Measurements from ENCODE around the gene CCNE1. TPM values are rescaled to one million over a fixed set of nuclear protein-coding genes. Genes with fewer than 3 reads are reported as not detected.

Gene CCNE1
- total and polyA plus RNA-seq, 10 of the 15 experiments (the other 5 are each of a cell fraction or from before 2014, with no cell fraction given), result 6.3 to 44.2 (median 35.8) TPM

DNA sequence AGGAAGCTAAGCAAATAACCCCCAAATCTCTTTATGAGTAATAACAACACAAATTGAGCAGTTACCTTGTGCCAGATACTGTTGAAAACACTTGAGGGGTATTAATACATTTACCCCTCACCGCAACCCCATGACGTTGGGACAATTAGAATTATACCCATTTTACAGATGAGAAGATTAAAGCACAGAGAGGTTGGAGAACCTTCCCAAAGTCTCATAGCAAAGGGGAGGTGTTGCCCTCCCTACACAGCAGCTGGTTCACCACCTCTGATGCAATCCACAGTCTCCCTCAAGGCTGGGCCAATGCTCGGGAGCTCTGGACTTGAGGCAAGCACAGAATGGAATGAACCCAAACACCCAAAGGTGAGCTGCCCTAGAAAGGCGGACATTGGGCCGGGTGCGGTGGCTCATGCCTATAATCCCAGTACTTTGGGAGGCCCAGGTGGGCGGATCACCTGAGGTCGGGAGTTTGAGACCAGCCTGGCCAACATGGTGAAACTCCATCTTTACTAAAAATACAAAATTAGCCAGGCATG is 3.9 kb upstream of the CCNE1 start:
- POLR2A ChIA-PET, result no interaction called here
- ATAC-seq (no peak), DNase-seq (ENCODE audit: low read depth, low spot score) (no peak), FAIRE-seq (no peak)
- in situ Hi-C loops (cut with MboI) (no loop called here), intact Hi-C loops (cut with micrococcal nuclease; ENCODE audit: unreplicated experiment) (no loop called here)
- H3K4me3 ChIP-seq, result no peak overlapping the region
- peaks cover 6% of the 10 kb centered on the region for H3K79me2 ChIP-seq (ENCODE audit: control insufficient read depth, insufficient read depth, low read length)
- H3K4me1 ChIP-seq (ENCODE audit: control insufficient read depth, insufficient read depth, low read length), result peaks cover 21% of the 10 kb centered on the region
- no peaks in the 10 kb centered on the region for H3K27me3 ChIP-seq (replicated peaks in 1 of 2; ENCODE audit: control insufficient read depth in 2 of 2, insufficient read depth in 2 of 2, low read length in 1 of 2)
- H3K36me3 ChIP-seq (ENCODE audit: control insufficient read depth in 2 of 2, insufficient read depth in 2 of 2, low read length in 1 of 2), result no peaks in the 10 kb centered on the region
- H2AFZ ChIP-seq (ENCODE audit: control insufficient read depth, low read depth, low read length), result no peak overlapping the region
- BruUV-seq (replicated peaks), result no TSS peak
- no peaks in the 10 kb centered on the region for H4K20me1 ChIP-seq (ENCODE audit: control insufficient read depth, insufficient read depth)
- no peak overlapping the region for H3K9ac ChIP-seq (ENCODE audit: control insufficient read depth, insufficient read depth, low read length)
- no peak overlapping the region for H3K4me2 ChIP-seq (ENCODE audit: control insufficient read depth, insufficient read depth)
- SMC1A ChIA-PET (ENCODE audit: uncharacterized antibody, unreplicated experiment), result no interaction called here
- no peak for TF ChIP-seq CEBPZ (IDR thresholded peaks at IDR 0.05; ENCODE audit: low read depth, low read length)
- TF ChIP-seq IKZF2 (IDR thresholded peaks at IDR 0.05), result no peak
- no peak for TF ChIP-seq NKRF (conservative IDR thresholded peaks at IDR 0.05)
- no peak for TF ChIP-seq TBL1XR1 (IDR thresholded peaks at IDR 0.05; ENCODE audit: low read depth, low read length)
- no peak for TF ChIP-seq MTA2 (IDR thresholded peaks at IDR 0.05; ENCODE audit: low read depth)
- TF ChIP-seq POLR2A (IDR thresholded peaks at IDR 0.05; ENCODE audit: low read depth, low read length), result no peak
- no peak for TF ChIP-seq ZNF207 (IDR thresholded peaks at IDR 0.05; ENCODE audit: borderline replicate concordance)
- no peak for TF ChIP-seq POLR2AphosphoS5 (IDR thresholded peaks at IDR 0.05; ENCODE audit: low read length)
- no peak for TF ChIP-seq NR2C1 (IDR thresholded peaks at IDR 0.05)
- no peak for TF ChIP-seq IRF4 (IDR thresholded peaks at IDR 0.05; ENCODE audit: low read depth, low read length)
- no peak for TF ChIP-seq MAX (IDR thresholded peaks at IDR 0.05; ENCODE audit: low read depth, low read length)
- no peak for TF ChIP-seq EGR1 (IDR thresholded peaks at IDR 0.05; ENCODE audit: borderline replicate concordance in 1 of 2, low read depth in 2 of 2, low read length in 2 of 2)
- TF ChIP-seq JUNB (IDR thresholded peaks at IDR 0.05), result no peak
- RAD21 ChIA-PET (ENCODE audit: unreplicated experiment), result interaction anchor here (1.1 kb wide), 1 partner anchor 29 kb away, joined by 3 read pairs; no protein-coding TSS in a partner anchor
- no peaks in the 10 kb centered on the region for H3K9me3 ChIP-seq (replicated peaks; ENCODE audit: control insufficient read depth, insufficient read depth, low read length)
- CTCF ChIA-PET, result no interaction called here
- H3K27ac ChIP-seq (ENCODE audit: control insufficient read depth, insufficient read depth), result no peak overlapping the region
- 87% methylated on average over 8 of the region's 8 CpGs for WGBS (ENCODE audit: insufficient coverage, insufficient replicate concordance, low lambda C conversion rate, missing lambda C conversion rate)
